ENCODE results near the gene MARCHF10. TPM values are rescaled to one million over a fixed set of nuclear protein-coding genes. Genes with fewer than 3 reads are reported as not detected.

MARCHF10 gene
- total RNA-seq, 1 experiment from 2014 or later = not detected

GRCh38 chr17:62821189-62822079 lies 13.3 kb upstream of the MARCHF10 start:
- peaks cover 36% of the 10 kb centered on the region for H3K4me1 Mint-ChIP-seq (ENCODE audit: insufficient read depth, unreplicated experiment)
- intact Hi-C loops (cut with micrococcal nuclease) = loop anchor here (2.0 to 5.0 kb wide), 3 partner anchors 41 to 145 kb away; partner anchors contain the start of gene TANC2
- no peak for TF ChIP-seq CTCF (IDR thresholded peaks at IDR 0.05; ENCODE audit: unreplicated experiment)
- H3K27me3 Mint-ChIP-seq (ENCODE audit: insufficient read depth, unreplicated experiment) = no peaks in the 10 kb centered on the region
- DNase-seq (ENCODE audit: unreplicated experiment) = peak; percentile 70
- no peak overlapping the region for H3K4me3 Mint-ChIP-seq (ENCODE audit: unreplicated experiment)
- H3K9me3 Mint-ChIP-seq (ENCODE audit: unreplicated experiment) = no peaks in the 10 kb centered on the region
- H3K27ac Mint-ChIP-seq (ENCODE audit: low read depth, unreplicated experiment) = no peak overlapping the region
- no peaks in the 10 kb centered on the region for H3K36me3 Mint-ChIP-seq (ENCODE audit: insufficient read depth, unreplicated experiment)
- ChIA-PET CTCF (interaction anchor here (0.6 to 1.4 kb wide), 4 partner anchors 78 to 280 kb away, joined by 3 to 4 read pairs (median 3); no protein-coding TSS in a partner anchor), POLR2A (interaction anchor here (0.6 to 4.5 kb wide), 14 partner anchors 17 to 1512 kb away, joined by 3 to 26 read pairs (median 5); partner anchors contain the start of gene TANC2)
- no TSS peak for BruUV-seq (replicated peaks)

- Mint-ChIP-seq H3K27me3 (ENCODE audit: insufficient read depth, unreplicated experiment) (no peaks in the 10 kb centered on the region), H3K4me1 (ENCODE audit: insufficient read depth, unreplicated experiment) (peaks cover 34% of the 10 kb centered on the region), H3K36me3 (ENCODE audit: insufficient read depth, unreplicated experiment) (no peaks in the 10 kb centered on the region), H3K27ac (ENCODE audit: low read depth, unreplicated experiment) (peak overlapping the region; percentile 91), H3K9me3 (ENCODE audit: unreplicated experiment) (no peaks in the 10 kb centered on the region), H3K4me3 (ENCODE audit: unreplicated experiment) (peak overlapping the region; percentile 50)
- ChIA-PET CTCF (interaction anchor here (0.6 to 1.6 kb wide), 4 partner anchors 57 to 326 kb away, joined by 3 to 4 read pairs (median 4); no protein-coding TSS in a partner anchor), POLR2A (interaction anchor here (0.9 to 3.5 kb wide), 12 partner anchors 15 to 151 kb away, joined by 3 to 22 read pairs (median 6); partner anchors contain the start of gene TANC2)
- BruUV-seq (replicated peaks) = no TSS peak
- DNase-seq (ENCODE audit: unreplicated experiment) = peak; percentile 95
- TF ChIP-seq CTCF (IDR thresholded peaks at IDR 0.05; ENCODE audit: unreplicated experiment) = no peak
- intact Hi-C loops (cut with micrococcal nuclease) = loop anchor here (1.0 to 5.0 kb wide), 3 partner anchors 38 to 147 kb away; partner anchors contain the start of gene TANC2
These were observed 11.6 kb upstream of the MARCHF10 start for GRCh38 chr17:62819511-62820221.

- no peaks in the 10 kb centered on the region for H3K36me3 Mint-ChIP-seq (ENCODE audit: insufficient read depth, unreplicated experiment)
- BruUV-seq (replicated peaks) = no TSS peak
- peaks cover 29% of the 10 kb centered on the region for H3K4me1 Mint-ChIP-seq (ENCODE audit: insufficient read depth, unreplicated experiment)
- ChIA-PET POLR2A (interaction anchor here (1.8 to 2.9 kb wide), 3 partner anchors 27 to 39 kb away, joined by 4 to 22 read pairs (median 7); no protein-coding TSS in a partner anchor), CTCF (interaction anchor here (0.7 to 1.6 kb wide), 3 partner anchors 23 to 161 kb away, joined by 3 to 4 read pairs (median 3); no protein-coding TSS in a partner anchor)
- no peak overlapping the region for H3K4me3 Mint-ChIP-seq (ENCODE audit: unreplicated experiment)
- DNase-seq (ENCODE audit: unreplicated experiment) = no peak
- H3K9me3 Mint-ChIP-seq (ENCODE audit: unreplicated experiment) = peaks cover 6% of the 10 kb centered on the region
- TF ChIP-seq CTCF (IDR thresholded peaks at IDR 0.05; ENCODE audit: unreplicated experiment) = no peak
- intact Hi-C loops (cut with micrococcal nuclease) = no loop called here
- H3K27me3 Mint-ChIP-seq (ENCODE audit: insufficient read depth, unreplicated experiment) = no peaks in the 10 kb centered on the region
- no peak overlapping the region for H3K27ac Mint-ChIP-seq (ENCODE audit: low read depth, unreplicated experiment)
These were observed 10.4 kb upstream of the MARCHF10 start for GRCh38 chr17:62818526-62818925.
